Kidney epithelial cell (primary cell): ENCODE measurements around the gene KCTD16. TPM values are rescaled to one million over a fixed set of nuclear protein-coding genes. Genes with fewer than 3 reads are reported as not detected.

Experiments
- DNase-seq: peaks from one replicate; pipeline ENCODE4 v3.0.0-alpha.2; 2010; ENCODE audit warnings: low read depth
- H3K27me3 ChIP-seq: 2 replicates; pipeline ENCODE4 v1.6.0; 2011; ENCODE audit warnings: low read length; ENCODE audit not compliant: control insufficient read depth, insufficient read depth
- H3K36me3 ChIP-seq: 2 replicates; pipeline ENCODE4 v1.5.1; 2011; ENCODE audit warnings: low read length; ENCODE audit not compliant: control insufficient read depth, insufficient read depth
- H3K4me3 ChIP-seq: 2 replicates; pipeline ENCODE4 v1.5.1; 2011; ENCODE audit warnings: low read depth, mild to moderate bottlenecking, control low read depth, low read length
- CTCF ChIP-seq: IDR thresholded peaks from 2 replicates; pipeline ENCODE4 v1.5.1; 2011; ENCODE audit warnings: mild to moderate bottlenecking, moderate library complexity, low read length, control low read depth, inconsistent platforms; ENCODE audit not compliant: insufficient read depth, poor library complexity, severe bottlenecking
- total RNA-seq: library from RNA; depleted of rRNA; stranded (reverse); fragments of >200 nt; gene quantifications from 2 replicates; pipeline ENCODE4 v1.2.3, GENCODE V29; 2015

KCTD16 gene
- total RNA-seq, 1 donor from 2014 or later = 1.4 TPM

GRCh38 chr5:144460600-144460999, 289.9 kb downstream of the KCTD16 start:
- peak; percentile 9 for DNase-seq
- H3K36me3 ChIP-seq = no peaks in the 10 kb centered on the region
- no peak overlapping the region for H3K4me3 ChIP-seq
- no peak for TF ChIP-seq CTCF
- no peaks in the 10 kb centered on the region for H3K27me3 ChIP-seq

- no peaks in the 10 kb centered on the region for H3K36me3 ChIP-seq
- no peaks in the 10 kb centered on the region for H3K27me3 ChIP-seq
- no peak for DNase-seq
- no peak for TF ChIP-seq CTCF
- no peak overlapping the region for H3K4me3 ChIP-seq
Measured at GRCh38 chr5:144462577-144462976, 291.9 kb downstream of the KCTD16 start.

GRCh38 chr5:144463481-144464223, 293.0 kb downstream of the KCTD16 start:
- no peaks in the 10 kb centered on the region for H3K27me3 ChIP-seq
- H3K4me3 ChIP-seq = no peak overlapping the region
- no peak for TF ChIP-seq CTCF
- H3K36me3 ChIP-seq = no peaks in the 10 kb centered on the region
- no peak for DNase-seq

GRCh38 chr5:144464306-144464705, 293.6 kb downstream of the KCTD16 start:
- no peak for TF ChIP-seq CTCF

GRCh38 chr5:144465441-144465840, 294.8 kb downstream of the KCTD16 start:
- H3K4me3 ChIP-seq = no peak overlapping the region
- H3K27me3 ChIP-seq = no peaks in the 10 kb centered on the region
- no peaks in the 10 kb centered on the region for H3K36me3 ChIP-seq
- no peak for DNase-seq
- no peak for TF ChIP-seq CTCF

More at GRCh38 chr5:144464306-144464705, 293.6 kb downstream of the KCTD16 start:
- Histone ChIP-seq H3K27me3 (no peaks in the 10 kb centered on the region), H3K4me3 (no peak overlapping the region), H3K36me3 (no peaks in the 10 kb centered on the region)
- no peak for DNase-seq

GRCh38 chr5:144467792-144468191, 297.1 kb downstream of the KCTD16 start:
- peak; percentile 18 for DNase-seq
- Histone ChIP-seq H3K27me3 (no peaks in the 10 kb centered on the region), H3K36me3 (no peaks in the 10 kb centered on the region), H3K4me3 (no peak overlapping the region)
- TF ChIP-seq CTCF = peak; percentile 86
